Measurements from ENCODE around the gene TESK1. TPM values are rescaled to one million over a fixed set of nuclear protein-coding genes. Genes with fewer than 3 reads are reported as not detected.
"Not testable (repeated sequence)": the region's sequence is repeated elsewhere in the genome, so short reads cannot be mapped to it uniquely, and the experiment has no call there.

The TESK1 gene
- total RNA-seq, 1 experiment from 2014 or later = 15.1 TPM

DNA sequence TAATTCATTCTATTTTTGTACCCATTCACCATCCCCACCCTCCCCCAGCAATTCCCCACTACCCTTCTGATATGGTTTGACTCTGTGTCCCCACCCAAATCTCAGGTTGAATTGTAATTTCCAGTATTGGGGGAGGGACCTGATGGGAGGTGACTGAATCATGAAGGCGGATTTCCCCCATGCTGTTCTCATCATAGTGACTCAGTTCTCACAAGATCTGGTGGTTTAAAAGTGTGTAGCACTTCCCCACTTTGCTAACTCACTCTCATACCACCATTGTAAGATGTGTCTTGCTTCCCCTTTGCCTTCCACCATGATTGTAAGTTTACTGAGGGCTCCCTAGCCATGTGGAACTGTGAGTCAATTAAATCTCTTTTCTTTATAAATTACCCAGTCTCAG lies 25.9 kb upstream of the TESK1 start:
- peak; percentile 9 for DNase-seq (ENCODE audit: low spot score)

DNA sequence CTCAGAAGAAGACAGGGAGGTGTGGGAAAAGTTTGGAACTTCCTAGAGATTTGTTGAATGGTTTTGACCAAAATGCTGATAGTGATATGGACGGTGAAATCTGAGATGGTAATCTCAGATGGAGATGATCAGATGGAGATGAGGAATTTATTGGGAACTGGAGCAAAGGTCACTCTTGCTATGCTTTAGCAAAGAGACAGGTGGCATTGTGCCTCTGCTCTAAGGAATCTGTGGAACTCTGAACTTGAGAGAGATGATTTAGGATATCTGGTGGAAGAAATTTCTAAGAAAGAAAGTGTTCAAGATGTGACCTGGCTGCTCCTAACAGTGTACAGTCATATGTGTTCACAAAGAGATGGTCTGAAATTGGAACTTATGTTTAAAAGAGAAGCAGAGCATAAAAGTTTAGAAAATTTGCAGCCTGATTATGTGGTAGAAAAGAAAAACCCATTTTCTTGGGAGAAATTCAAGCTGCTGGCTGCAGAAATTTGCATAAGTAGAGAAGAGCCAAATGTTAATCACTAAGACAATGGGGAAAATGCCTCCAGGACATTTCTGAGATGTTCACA lies 25.3 kb upstream of the TESK1 start:
- DNase-seq (ENCODE audit: low spot score) = not testable (repeated sequence)

DNA sequence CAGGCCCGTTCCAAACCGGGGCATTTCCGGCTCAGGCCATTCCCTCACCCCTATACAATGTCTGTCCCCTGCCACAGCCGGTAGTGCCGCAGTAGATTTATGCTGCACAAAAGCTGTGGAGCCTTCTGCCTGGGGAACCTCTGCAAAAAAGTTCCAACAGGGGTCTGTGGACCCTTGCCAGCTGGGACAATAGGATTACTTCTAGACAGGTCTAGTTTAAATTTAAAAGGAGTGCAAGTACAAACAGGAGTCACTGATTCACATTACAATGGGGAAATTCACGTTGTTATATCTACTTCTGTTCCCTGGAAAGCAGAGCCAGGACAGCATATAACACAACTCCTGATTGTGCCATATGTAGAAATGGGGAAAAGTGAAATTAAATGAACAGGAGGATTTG lies 21.5 kb upstream of the TESK1 start:
- not testable (repeated sequence) for DNase-seq (ENCODE audit: low spot score)

DNA sequence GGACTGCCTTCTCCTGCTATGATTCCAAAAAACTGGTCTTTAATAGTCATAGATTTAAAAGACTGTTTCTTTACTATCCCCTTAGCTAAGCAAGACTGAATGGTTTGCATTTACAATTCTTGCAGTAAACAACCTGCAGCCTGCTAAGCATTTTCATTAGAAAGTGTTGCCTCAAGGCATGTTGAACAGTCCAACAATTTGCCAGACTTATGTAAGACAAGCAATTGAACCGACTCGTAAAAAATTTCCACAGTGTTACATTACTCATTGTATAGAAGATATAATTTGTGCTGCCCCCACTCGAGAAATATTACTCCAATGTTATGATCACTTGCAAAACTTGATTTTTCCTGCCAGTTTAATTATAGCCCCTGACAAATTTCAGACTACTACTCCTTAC lies 20.4 kb upstream of the TESK1 start:
- DNase-seq (ENCODE audit: low spot score) = not testable (repeated sequence)

DNA sequence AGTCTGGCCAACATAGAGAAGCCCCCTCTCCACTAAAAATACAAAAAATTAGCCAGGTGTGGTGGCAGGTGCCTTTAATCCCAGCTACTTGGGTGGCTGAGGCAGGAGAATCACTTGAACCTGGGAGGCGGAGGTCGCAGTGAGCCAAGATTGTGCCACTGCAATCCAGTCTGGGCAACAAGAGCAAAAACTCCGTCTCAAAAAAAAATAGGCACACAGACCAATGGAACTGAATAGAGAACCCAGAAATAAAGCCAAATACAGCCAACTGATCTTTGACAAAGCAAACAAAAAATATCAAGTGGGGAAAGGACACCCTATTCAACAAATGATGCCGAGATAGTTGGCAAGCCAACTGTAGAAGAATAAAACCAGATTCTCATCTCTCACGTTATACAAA lies 16.6 kb upstream of the TESK1 start:
- not testable (repeated sequence) for DNase-seq (ENCODE audit: low spot score)

DNA sequence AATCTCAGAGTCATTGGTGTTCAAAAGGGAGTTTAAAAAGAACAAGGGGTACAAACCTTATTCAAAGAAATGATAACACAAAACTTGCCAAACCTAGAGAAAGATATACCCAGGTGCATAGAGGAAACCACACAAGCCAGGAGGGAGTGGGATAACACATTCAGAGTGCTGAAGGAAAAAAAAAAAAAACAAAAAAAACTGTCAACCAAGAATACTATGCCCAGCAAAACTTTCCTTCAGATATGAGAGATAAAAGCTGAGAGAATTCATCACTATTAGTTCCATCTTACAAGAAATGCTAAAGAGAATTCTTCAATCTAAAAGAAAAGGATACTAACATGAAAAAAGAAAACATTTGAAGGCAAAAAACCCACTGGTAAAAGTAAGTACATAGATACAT lies 11.5 kb upstream of the TESK1 start:
- no peak for DNase-seq (ENCODE audit: low spot score)

DNA sequence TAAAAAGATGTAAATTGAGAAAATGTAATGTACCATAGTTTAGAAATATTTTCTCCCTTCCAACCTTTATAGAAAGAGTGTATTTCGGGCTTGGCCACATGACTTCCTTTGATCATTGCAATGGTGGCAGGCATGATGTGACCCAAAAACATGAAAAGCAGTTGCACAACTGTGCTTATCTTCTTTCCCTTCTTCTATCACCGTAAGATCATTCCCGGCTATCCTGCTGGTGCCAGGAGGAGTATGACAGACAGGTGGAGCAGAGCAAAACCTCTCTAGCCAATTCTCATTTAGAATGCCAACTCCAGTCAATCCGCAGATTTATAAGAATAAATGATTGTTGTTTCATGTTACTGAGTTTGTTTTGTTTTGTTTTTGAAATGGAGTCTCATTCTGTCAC lies 10.6 kb upstream of the TESK1 start:
- DNase-seq (ENCODE audit: low spot score) = no peak

DNA sequence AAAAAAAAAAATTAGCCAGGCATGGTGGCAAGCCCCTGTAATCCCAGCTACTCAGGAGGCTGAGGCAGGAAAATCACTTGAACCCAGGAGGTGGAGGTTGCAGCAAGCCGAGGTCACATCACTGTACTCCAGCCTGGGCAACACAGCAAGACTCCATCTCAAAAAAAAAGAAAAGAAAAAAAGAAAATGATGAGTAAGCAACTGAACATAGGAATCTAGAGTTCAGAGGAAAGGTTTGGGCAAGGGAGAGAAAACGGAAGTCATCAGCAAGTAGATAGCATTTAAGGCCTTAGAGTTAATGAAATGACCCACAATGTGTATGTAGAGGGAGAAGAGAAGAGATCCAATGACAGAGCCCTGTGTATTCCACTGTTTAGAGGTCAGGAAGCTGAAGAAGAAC lies 8.2 kb upstream of the TESK1 start:
- not testable (repeated sequence) for DNase-seq (ENCODE audit: low spot score)

DNA sequence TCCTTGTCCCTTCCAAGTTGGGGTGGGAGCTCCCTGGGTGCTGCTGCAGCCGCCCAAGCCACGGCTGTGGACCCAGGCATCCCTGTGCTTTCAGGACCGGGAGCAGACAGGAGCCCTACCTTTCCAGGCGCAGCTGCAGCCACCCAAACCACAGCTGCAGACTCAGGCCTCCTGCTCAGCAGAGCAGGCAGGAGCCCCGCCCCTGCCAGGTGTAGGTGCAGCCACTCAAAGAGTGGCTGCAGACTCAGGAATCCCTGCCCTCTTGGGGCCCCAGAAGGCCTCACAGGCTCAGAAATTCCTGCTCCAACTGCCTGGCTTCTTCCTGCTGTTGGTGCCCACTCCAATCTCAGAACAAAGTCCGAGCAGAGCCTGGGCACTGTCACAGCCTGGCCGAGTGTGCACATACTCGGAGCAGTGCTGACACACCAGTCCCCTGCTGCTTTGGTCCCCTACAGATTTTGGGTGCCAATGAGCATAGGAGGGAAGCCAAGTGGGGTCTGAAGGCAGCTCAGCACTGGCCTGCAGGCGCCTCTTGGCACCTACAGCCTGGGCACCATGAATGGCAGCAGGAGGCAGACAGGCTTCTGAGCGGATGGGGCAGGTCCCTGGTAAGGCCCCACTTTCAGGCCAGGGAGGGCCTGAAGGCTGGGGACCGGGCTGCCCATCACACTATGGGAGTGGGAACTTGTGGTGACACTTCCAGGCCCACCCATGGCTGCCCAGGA lies 6.0 kb upstream of the TESK1 start:
- DNase-seq (ENCODE audit: low spot score) = no peak

DNA sequence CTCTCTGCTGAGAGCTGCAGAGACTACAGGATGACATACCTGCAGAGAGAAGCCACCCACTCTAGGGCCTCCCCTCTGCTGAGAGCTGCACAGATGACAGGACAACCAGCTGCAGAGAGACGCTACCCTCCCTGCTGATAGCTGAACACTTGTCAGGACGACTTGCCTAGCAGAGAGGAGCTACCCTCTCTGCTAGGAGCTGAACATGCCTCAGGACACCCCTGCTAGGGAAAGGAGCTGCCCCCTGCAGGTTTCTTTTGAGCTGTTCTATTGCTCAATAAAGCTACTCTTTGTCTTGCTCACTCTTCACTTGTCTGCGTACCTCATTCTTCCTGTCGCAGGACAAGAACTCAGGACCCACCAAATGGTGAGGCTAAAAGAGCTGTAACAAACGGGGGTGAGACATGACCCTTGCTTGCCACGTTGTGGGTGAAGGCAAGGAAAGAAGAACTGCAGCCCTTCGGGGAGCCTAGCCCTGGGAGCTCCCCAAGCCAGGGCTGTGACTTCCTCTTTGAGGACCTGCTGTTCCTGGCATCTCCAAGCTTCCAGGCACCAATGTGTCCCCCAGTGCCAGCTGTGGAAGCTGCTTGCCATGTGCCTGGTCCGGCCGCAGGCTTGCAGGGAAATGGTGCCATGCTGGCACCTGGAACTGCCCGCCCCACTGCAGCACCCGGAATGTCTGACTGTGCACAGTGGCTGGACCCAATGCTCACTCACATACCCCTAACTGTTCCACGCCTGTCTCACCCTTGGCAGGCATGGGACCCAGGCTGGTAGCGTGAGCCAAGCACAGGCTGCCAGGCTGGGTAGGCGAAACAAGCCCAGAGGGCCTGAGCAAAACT lies 5.1 kb upstream of the TESK1 start:
- DNase-seq (ENCODE audit: low spot score) = no peak

DNA sequence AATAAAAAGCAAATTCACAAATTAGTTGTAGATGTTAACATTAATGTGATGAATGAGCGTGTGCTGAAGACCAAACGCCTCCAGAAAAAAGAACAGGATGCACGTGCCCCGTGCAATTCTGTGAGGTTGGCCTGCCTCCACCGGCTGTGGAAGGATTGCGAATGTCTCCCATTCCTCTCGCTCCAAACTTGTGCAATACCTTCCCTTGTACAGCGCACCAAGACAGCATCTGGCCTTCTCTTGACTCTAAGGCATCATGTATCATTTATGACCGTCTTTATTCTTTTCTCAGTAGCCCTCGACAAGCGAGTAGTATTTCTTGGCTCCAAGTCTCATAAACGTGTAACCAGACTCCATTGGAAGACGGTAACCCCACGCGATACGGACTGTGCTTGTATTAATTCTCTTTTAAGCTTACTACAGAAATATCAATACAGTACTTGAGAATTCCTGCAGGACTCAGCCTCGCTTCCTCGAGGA lies 1.5 kb upstream of the TESK1 start:
- DNase-seq (ENCODE audit: low spot score) = no peak

DNA sequence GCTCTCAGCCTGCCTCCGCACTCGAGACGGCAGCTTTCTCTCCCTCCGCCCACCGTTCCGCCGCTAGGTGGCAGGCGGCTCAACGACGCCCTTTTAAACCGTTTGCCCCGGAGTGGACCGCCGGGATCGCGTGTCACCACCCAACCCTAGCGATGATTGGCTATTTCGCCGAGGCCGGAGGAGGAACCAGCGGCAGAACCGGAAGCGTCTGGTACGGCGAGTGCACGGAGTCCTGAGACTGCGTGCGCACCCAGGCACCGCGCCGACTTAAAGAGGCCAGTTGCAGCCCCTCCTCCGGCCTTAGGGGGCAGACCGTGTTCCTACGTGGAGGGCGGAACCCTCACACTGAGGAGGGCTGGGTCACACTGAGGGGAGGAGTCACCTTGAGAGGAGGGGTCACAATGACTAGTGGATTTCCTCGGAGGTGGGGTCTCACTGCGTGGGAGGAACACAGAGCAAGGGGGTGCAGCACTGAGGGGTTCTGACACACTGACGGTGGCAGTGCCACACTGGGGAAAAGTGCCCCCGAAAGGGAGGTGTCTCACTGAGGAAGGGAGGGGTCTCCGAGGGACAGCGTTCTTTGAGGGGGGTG lies 980 bp upstream of the TESK1 start:
- DNase-seq (ENCODE audit: low spot score) = peak; percentile 98

DNA sequence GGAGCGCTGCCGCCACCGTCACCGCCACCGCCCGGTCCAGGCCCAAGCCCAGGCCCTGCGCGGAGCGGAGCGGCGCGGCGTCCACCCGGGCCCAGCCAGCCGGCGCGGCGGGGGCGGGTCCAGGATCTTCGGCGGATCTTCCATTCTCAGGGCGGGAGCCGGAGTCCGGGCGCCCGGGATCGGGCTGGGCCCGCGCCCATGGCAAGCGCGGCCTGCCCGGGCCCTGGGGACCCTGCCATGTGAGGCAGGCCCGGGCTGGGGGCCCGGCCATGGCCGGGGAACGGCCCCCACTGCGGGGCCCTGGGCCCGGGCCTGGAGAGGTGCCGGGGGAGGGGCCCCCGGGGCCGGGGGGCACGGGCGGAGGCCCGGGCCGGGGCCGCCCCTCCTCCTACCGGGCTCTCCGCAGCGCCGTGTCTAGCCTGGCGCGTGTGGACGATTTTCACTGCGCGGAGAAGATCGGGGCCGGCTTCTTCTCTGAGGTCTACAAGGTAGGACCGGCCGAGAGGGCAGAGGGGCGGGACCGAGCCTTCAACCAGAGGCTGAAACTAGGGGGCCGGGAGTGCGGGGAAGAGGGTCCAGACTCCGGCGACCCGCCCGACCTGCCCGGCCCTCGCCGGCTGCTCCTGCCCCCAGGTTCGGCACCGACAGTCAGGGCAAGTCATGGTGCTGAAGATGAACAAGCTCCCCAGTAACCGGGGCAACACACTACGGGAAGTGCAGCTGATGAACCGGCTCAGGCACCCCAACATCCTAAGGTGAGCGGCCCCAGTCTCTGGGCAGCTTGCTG lies 482 bp downstream of the TESK1 start:
- no peak for DNase-seq (ENCODE audit: low spot score)

DNA sequence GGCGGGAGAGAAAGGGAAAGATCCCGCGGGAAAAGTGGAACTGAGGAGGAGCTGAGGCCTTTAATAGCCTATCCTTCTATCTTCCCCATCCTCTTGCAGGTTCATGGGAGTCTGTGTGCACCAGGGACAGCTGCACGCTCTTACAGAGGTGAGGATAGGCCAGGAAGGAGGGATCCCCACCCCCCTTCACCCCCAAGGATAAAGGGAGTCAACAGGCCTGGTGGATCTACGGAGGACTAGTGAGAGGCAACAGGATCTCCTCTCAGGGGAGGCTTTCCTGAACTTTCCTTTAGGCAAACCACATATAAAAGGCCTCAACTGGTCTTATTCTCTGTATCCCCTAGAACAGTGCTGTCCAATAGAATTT lies 1.1 kb downstream of the TESK1 start:
- DNase-seq (ENCODE audit: low spot score) = no peak

DNA sequence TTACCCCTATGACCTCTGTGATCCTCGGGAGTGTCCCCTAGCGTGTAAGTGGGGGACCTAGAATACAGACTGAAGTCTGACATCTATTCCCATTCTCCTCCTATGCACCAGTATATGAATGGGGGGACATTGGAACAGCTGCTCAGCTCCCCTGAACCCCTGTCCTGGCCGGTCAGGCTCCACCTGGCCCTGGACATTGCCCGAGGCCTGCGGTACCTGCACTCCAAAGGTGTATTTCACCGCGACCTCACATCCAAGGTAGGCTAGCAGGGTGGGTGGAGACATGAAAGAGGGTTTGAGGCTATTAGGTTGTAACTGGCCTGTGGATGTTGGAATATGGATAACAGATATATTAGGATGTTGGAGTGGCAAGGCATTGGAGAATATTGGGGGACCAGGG lies 1.7 kb downstream of the TESK1 start:
- DNase-seq (ENCODE audit: low spot score) = no peak

DNA sequence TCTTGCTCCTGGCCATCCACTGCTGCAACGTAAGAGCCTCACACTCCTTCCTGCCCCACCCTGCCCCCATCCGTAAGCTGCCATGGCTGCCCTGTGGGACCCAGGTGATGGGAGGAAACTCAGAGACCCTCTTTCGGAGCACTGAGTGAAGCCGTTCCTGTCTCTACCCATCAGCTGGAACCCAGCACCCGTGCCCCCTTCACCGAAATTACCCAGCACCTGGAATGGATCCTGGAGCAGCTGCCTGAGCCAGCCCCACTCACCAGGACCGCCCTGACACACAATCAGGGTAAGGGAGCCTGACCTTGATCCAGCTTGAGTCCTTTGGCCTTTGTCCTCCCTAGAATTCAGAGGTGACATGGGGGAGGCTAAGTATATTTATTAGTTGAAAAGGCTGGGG lies 3.2 kb downstream of the TESK1 start:
- no peak for DNase-seq (ENCODE audit: low spot score)

DNA sequence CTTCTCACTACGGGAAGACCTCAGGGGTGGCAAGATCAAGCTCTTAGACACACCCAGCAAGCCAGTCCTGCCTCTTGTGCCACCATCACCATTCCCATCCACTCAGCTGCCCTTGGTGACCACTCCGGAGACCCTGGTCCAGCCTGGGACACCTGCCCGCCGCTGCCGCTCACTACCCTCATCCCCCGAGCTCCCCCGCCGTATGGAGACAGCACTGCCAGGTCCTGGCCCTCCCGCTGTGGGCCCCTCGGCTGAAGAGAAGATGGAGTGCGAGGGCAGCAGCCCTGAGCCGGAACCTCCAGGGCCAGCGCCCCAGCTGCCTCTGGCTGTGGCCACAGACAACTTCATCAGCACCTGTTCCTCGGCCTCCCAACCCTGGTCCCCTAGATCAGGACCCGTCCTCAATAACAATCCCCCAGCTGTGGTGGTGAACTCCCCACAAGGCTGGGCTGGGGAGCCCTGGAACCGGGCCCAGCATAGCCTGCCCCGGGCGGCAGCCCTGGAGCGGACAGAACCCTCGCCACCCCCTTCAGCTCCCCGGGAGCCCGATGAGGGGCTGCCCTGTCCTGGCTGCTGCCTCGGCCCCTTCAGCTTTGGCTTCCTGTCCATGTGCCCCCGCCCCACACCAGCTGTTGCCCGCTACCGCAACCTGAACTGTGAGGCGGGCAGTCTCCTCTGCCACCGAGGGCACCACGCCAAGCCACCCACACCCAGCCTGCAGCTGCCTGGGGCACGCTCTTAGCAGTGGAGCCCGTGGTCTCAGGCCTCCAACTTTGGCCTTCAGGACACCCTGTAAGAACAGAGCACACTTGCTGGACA lies 4.1 kb downstream of the TESK1 start:
- no peak for DNase-seq (ENCODE audit: low spot score)

DNA sequence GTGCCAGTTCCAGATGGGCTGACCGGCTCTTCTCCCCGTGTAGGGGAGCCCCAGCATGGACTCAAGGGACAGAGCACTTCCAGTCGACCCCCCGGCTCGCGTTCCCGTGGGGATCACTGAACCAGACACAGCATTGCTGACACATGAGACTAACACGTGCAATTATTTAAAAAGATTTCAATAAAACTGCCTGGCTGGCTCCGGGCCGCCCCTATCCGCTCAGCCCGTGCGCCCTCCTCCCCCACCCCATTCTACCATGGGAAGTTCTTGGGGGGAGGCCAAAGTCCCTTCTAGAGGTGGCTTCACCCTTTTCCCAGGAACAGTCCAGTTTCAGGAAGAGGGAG lies 4.7 kb downstream of the TESK1 start:
- DNase-seq (ENCODE audit: low spot score) = no peak

DNA sequence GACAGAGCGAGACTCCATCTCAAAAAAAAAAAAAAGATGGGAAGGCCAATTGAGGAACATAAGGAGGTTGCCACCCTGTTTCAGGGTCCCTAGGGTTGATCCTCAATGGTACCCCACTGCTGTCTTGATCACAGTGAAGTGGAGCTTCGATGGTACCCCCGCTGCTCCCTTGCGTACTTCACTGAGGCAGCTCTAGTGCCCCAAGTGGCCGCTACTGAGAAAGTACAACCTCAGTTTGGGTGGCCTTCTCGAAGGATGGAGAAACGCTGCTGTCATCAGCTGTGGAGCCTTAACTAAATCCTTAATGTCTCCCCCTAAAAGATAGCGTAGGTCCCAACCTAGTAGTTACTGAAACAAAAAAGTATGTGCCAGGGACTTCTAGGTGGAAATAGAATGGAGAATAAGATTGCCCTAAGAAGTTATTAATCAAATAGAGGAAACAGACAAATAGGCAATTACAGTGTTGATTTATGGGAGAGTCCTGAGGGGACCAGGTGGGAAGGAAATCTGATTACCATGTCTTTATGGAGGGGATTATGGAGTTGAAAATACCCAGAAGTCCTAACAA lies 6.3 kb downstream of the TESK1 start:
- DNase-seq (ENCODE audit: low spot score) = peak; percentile 17

DNA sequence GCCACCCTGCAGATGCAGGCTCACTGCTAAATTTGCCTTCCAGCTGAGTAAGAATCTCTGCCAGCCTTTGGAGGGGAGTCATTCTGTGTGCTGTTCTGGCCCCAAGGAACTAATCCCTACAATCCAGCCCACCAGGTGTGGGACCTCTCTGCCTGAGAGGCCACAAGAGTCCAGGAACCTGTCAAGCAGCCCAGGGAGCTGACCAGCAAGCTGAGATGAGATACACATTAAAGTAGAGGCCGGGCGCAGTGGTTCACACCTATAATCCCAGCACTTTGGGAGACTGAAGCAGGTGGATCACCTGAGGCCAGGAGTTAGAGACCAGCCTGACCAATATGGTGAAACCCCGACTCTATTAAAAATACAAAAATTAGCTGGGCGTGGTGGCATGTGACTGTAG lies 7.0 kb downstream of the TESK1 start:
- not testable (repeated sequence) for DNase-seq (ENCODE audit: low spot score)

DNA sequence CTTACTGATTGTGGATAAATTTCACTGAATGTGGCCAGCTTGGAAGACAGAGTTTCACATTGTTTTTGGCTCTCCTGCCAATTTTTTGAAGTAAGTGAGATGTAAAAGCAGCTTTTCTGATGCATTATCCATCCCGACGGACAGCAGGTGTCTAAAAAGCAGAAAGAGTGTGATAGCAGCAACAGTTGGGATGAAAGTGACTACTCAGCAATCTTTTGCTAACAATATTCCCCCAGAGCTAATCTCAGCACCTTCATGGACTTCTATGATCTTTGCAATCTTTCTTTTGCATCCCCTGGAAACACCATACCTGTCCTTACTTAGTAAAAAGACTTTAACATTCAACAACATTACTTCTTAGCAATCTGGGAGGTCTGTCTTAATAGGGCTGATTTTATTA lies 7.8 kb downstream of the TESK1 start:
- DNase-seq (ENCODE audit: low spot score) = no peak
